Neutrophil (primary cell): ENCODE results near the gene CHRM4.

Experiments
- H3K27ac ChIP-seq: fragments of 200-600 bp; sonication (generic); 2 replicates; pipeline ENCODE4 v1.5.1; 2016; ENCODE audit warnings: mild to moderate bottlenecking, moderate library complexity
- H3K27me3 ChIP-seq: fragments of 200-600 bp; sonication (generic); 2 replicates; pipeline ENCODE4 v1.6.0; 2016; ENCODE audit warnings: mild to moderate bottlenecking
- H3K36me3 ChIP-seq: fragments of 200-600 bp; sonication (generic); 2 replicates; pipeline ENCODE4 v1.5.1; 2017
- H3K4me1 ChIP-seq, 2 experiments: fragments of 200-600 bp in 1 of 2; sonication (generic) in 1 of 2; 1 replicate in 1 of 2; 2 replicates in 1 of 2; pipeline versions ENCODE4 v1.5.1 to v1.6.1; 2013 to 2016; ENCODE audit warnings: low read depth in 1 of 2, low read length in 1 of 2, mild to moderate bottlenecking in 1 of 2, moderate library complexity in 1 of 2; ENCODE audit not compliant: control insufficient read depth in 1 of 2, insufficient read depth in 1 of 2
- H3K4me3 ChIP-seq, 2 experiments: fragments of 200-600 bp in 1 of 2; sonication (generic) in 1 of 2; 1 replicate in 1 of 2; 2 replicates in 1 of 2; pipeline ENCODE4 v1.5.1; 2013 to 2016; ENCODE audit warnings: low read depth in 1 of 2, low read length in 1 of 2, mild to moderate bottlenecking in 1 of 2, moderate library complexity in 1 of 2
- H3K9me3 ChIP-seq: fragments of 200-600 bp; sonication (generic); 2 replicates; pipeline ENCODE4 v1.5.1; 2016
- TF ChIP-seq, protein P1 (sequence below): fragments of 200-600 bp; sonication (generic); IDR thresholded peaks from 2 replicates; pipeline ENCODE4 v1.5.1; 2016; ENCODE audit warnings: antibody characterized with exemption

CHRM4 gene

DNA sequence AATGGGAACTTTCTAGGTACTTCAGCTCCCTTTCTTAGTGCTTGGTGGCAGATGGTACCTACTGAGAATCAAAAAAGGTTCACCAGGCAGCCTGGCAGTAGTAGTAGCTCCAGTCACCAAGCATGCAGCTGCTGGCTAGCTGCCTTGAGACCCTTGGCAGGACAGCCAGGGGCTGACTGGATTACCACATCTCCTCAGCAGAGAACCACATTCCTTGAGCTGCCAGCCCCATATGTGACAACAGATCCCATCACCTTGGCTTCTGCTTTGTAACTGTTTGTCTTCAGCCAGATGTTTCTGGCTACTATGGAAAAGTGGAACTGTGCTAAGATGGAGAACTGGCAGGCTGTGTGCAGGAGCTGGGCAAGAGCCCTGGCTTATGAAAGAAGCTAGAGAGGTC, 39.6 kb upstream of the CHRM4 start:
- no peaks in the 10 kb centered on the region for H3K27me3 ChIP-seq
- no peak overlapping the region for H3K4me3 ChIP-seq
- no peaks in the 10 kb centered on the region for H3K4me1 ChIP-seq
- no peaks in the 10 kb centered on the region for H3K9me3 ChIP-seq
- H3K36me3 ChIP-seq: peaks cover 54% of the 10 kb centered on the region
- no peak overlapping the region for H3K27ac ChIP-seq
- TF ChIP-seq, protein P1, sequence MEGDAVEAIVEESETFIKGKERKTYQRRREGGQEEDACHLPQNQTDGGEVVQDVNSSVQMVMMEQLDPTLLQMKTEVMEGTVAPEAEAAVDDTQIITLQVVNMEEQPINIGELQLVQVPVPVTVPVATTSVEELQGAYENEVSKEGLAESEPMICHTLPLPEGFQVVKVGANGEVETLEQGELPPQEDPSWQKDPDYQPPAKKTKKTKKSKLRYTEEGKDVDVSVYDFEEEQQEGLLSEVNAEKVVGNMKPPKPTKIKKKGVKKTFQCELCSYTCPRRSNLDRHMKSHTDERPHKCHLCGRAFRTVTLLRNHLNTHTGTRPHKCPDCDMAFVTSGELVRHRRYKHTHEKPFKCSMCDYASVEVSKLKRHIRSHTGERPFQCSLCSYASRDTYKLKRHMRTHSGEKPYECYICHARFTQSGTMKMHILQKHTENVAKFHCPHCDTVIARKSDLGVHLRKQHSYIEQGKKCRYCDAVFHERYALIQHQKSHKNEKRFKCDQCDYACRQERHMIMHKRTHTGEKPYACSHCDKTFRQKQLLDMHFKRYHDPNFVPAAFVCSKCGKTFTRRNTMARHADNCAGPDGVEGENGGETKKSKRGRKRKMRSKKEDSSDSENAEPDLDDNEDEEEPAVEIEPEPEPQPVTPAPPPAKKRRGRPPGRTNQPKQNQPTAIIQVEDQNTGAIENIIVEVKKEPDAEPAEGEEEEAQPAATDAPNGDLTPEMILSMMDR: no peak

- Histone ChIP-seq H3K36me3 (peaks cover 53% of the 10 kb centered on the region), H3K9me3 (no peaks in the 10 kb centered on the region), H3K27ac (no peak overlapping the region), H3K27me3 (no peaks in the 10 kb centered on the region), H3K4me1 (no peaks in the 10 kb centered on the region), H3K4me3 (no peak overlapping the region)
- TF ChIP-seq, protein P1: no peak
These were observed 38.1 kb upstream of the CHRM4 start for GRCh38 chr11:46429717-46430116.

- Histone ChIP-seq H3K27me3 (no peaks in the 10 kb centered on the region), H3K9me3 (no peaks in the 10 kb centered on the region), H3K4me1 (no peaks in the 10 kb centered on the region), H3K27ac (no peak overlapping the region), H3K36me3 (peaks cover 39% of the 10 kb centered on the region), H3K4me3 (no peak overlapping the region)
- TF ChIP-seq, protein P1: no peak
These were observed 35.8 kb upstream of the CHRM4 start for GRCh38 chr11:46427364-46427763.

- TF ChIP-seq, protein P1: no peak
- no peak overlapping the region for H3K27ac ChIP-seq
- no peaks in the 10 kb centered on the region for H3K27me3 ChIP-seq
- H3K4me3 ChIP-seq: no peak overlapping the region
- H3K36me3 ChIP-seq: peaks cover 40% of the 10 kb centered on the region
- H3K4me1 ChIP-seq: no peaks in the 10 kb centered on the region
- H3K9me3 ChIP-seq: no peaks in the 10 kb centered on the region
These were observed 34.8 kb upstream of the CHRM4 start for GRCh38 chr11:46426233-46426991.

- Histone ChIP-seq H3K4me1 (no peaks in the 10 kb centered on the region), H3K27ac (no peak overlapping the region), H3K9me3 (no peaks in the 10 kb centered on the region), H3K36me3 (peaks cover 27% of the 10 kb centered on the region), H3K4me3 (no peak overlapping the region), H3K27me3 (no peaks in the 10 kb centered on the region)
- TF ChIP-seq, protein P1: no peak
These were observed 31.0 kb upstream of the CHRM4 start for GRCh38 chr11:46422588-46422987.
